B cell (primary cell): ENCODE results near the gene EPHA10. TPM values are rescaled to one million over a fixed set of nuclear protein-coding genes. Genes with fewer than 3 reads are reported as not detected.
"Not testable (repeated sequence)": the region's sequence is repeated elsewhere in the genome, so short reads cannot be mapped to it uniquely, and the experiment has no call there.

Source experiments
- ATAC-seq: fragments of 200-7000 bp; cut with Tn5 transposase; one replicate; pipeline ENCODE4 v1.10.0; 2021; ENCODE audit warnings: low read depth, mild to moderate bottlenecking, moderate number of reproducible peaks, moderate library complexity
- CTCF ChIA-PET: fragments of 350-600 bp; sonication (Branson Sonifier 250); formaldehyde crosslinking; loops from one replicate; lab custom pipeline; 2021; ENCODE audit warnings: antibody characterized with exemption, inconsistent platforms; lab: Charles Lee
- POLR2A ChIA-PET: fragments of 350-600 bp; sonication (Branson Sonifier 250); formaldehyde crosslinking; loops from one replicate; lab custom pipeline; 2021; ENCODE audit warnings: antibody characterized with exemption; lab: Charles Lee
- DNase-seq: peaks from one replicate; pipeline ENCODE4 v3.0.0; 2013
- H2AFZ ChIP-seq: 2 replicates; pipeline ENCODE4 v1.6.1; 2012; ENCODE audit warnings: mild to moderate bottlenecking, low read depth, low read length; ENCODE audit not compliant: insufficient read depth, poor library complexity, severe bottlenecking
- H3K27ac ChIP-seq, 2 donors: 1 replicate in 1 of 2; 2 replicates in 1 of 2; pipeline ENCODE4 v1.5.1; 2012 to 2013; ENCODE audit warnings: low read length in 2 of 2, mild to moderate bottlenecking in 2 of 2, moderate library complexity in 1 of 2
- H3K27me3 ChIP-seq, 4 experiments: fragments of 200-600 bp in 1 of 4; sonication (generic) in 1 of 4; replicated peaks in 1 of 4; 1 replicate in 2 of 4; 2 replicates in 2 of 4; pipeline versions ENCODE4 v1.6.1 to v1.7.0; 2013 to 2016; ENCODE audit warnings: low read length in 3 of 4, mild to moderate bottlenecking in 2 of 4, mixed read lengths in 1 of 4, moderate library complexity in 1 of 4; ENCODE audit not compliant: insufficient read depth in 4 of 4, control insufficient read depth in 3 of 4; ENCODE audit errors: control extremely low read depth in 1 of 4
- H3K36me3 ChIP-seq, 2 experiments: replicated peaks in 1 of 2; 1 replicate in 1 of 2; 2 replicates in 1 of 2; pipeline versions ENCODE4 v1.6.1 to v1.7.1; 2013; ENCODE audit warnings: low read length in 1 of 2; ENCODE audit not compliant: insufficient read depth in 2 of 2, control insufficient read depth in 1 of 2; ENCODE audit errors: control extremely low read depth in 1 of 2, extremely low read depth in 1 of 2
- H3K4me1 ChIP-seq, 2 donors: fragments of 200-600 bp in 1 of 2; sonication (generic) in 1 of 2; 1 replicate in 1 of 2; 2 replicates in 1 of 2; pipeline versions ENCODE4 v1.5.1 to v1.6.1; 2013 to 2017; ENCODE audit warnings: low read length in 2 of 2; ENCODE audit not compliant: control insufficient read depth in 2 of 2, insufficient read depth in 2 of 2
- H3K4me2 ChIP-seq: replicated peaks from 2 replicates; pipeline ENCODE3; 2012; ENCODE audit warnings: mild to moderate bottlenecking, low read depth, low read length; ENCODE audit not compliant: poor library complexity, severe bottlenecking
- H3K4me3 ChIP-seq, 5 experiments: fragments of 200-600 bp in 1 of 5; sonication (generic) in 1 of 5; 1 replicate in 3 of 5; 2 replicates in 2 of 5; pipeline versions ENCODE4 v1.5.1 to v1.7.0; 2011 to 2016; ENCODE audit warnings: low read length in 4 of 5, mild to moderate bottlenecking in 4 of 5, low read depth in 2 of 5, control low read depth in 1 of 5, moderate library complexity in 1 of 5; ENCODE audit not compliant: insufficient read depth in 1 of 5; ENCODE audit errors: control extremely low read depth in 1 of 5, extremely low read depth in 1 of 5
- H3K79me2 ChIP-seq: fragments of 200-600 bp; sonication (generic); one replicate; pipeline ENCODE4 v1.6.0; 2016; ENCODE audit warnings: low read length; ENCODE audit not compliant: control insufficient read depth, insufficient read depth
- H3K9ac ChIP-seq: fragments of 200-600 bp; sonication (generic); 2 replicates; pipeline ENCODE4 v1.6.1; 2017; ENCODE audit warnings: mild to moderate bottlenecking, low read length, moderate library complexity
- H3K9me3 ChIP-seq, 3 donors: one replicate each; pipeline versions ENCODE4 v1.6.1 to v1.7.1; 2013; ENCODE audit warnings: low read length in 2 of 3; ENCODE audit not compliant: control insufficient read depth in 2 of 3, insufficient read depth in 1 of 3; ENCODE audit errors: control extremely low read depth in 1 of 3
- H4K20me1 ChIP-seq: 2 replicates; pipeline ENCODE4 v1.6.0; 2012; ENCODE audit warnings: mild to moderate bottlenecking, low read length; ENCODE audit not compliant: insufficient read depth, control insufficient read depth, poor library complexity, severe bottlenecking
- H3K27ac Mint-ChIP-seq: one replicate; pipeline ENCODE4 v1.8.0; 2021; ENCODE audit warnings: mixed read lengths
- H3K27me3 Mint-ChIP-seq: one replicate; pipeline ENCODE4 v1.8.0; 2021; ENCODE audit warnings: mixed read lengths
- H3K4me1 Mint-ChIP-seq: one replicate; pipeline ENCODE4 v1.8.0; 2021; ENCODE audit warnings: mixed read lengths
- H3K4me3 Mint-ChIP-seq: one replicate; pipeline ENCODE4 v1.8.0; 2021; ENCODE audit warnings: mixed read lengths
- H3K9me3 Mint-ChIP-seq: one replicate; pipeline ENCODE4 v1.8.0; 2022; ENCODE audit warnings: mixed read lengths; ENCODE audit not compliant: insufficient read depth
- CTCF ChIP-seq: fragments of 200-600 bp; IDR thresholded peaks from one replicate; pipeline ENCODE4 v1.8.0; 2022; ENCODE audit warnings: antibody characterized with exemption, mild to moderate bottlenecking
- EZH2 ChIP-seq: IDR thresholded peaks from 2 replicates; pipeline ENCODE4 v1.6.1; 2012; ENCODE audit warnings: borderline replicate concordance, low read depth, mild to moderate bottlenecking, moderate library complexity, low read length; ENCODE audit not compliant: insufficient read depth, poor library complexity, severe bottlenecking
- WGBS: methylation state at CpG from one replicate; pipeline ENCODE4 v1.1.5; 2013; ENCODE audit warnings: missing lambda C conversion rate; ENCODE audit not compliant: insufficient coverage; 5-methylcytosine and 5-hydroxymethylcytosine counted together
- intact Hi-C: fragments of 100-400 bp; cut with micrococcal nuclease; formaldehyde crosslinking; loops from one replicate; pipeline ENCODE4 v1.10.0; 2022
- polyA plus RNA-seq: library from polyadenylated mRNA; depleted of rRNA; stranded (reverse); fragments of >200 nt; gene quantifications from 2 replicates; pipeline ENCODE4 v1.2.3, GENCODE V29; 2012
- total RNA-seq, 2 donors: library from RNA; stranded (reverse); fragments of 120-200 nt in 1 of 2; gene quantifications; 1 replicate in 1 of 2; 2 replicates in 1 of 2; pipeline versions ENCODE4 v1.2.3 to v1.2.4, GENCODE V29; 2013 to 2022

EPHA10 gene
- total and polyA plus RNA-seq, 2 donors (not counting 1 experiment from before 2014, with no cell fraction given) = 0.39 to 0.94 TPM

- Mint-ChIP-seq H3K27ac (no peak overlapping the region), H3K4me3 (no peak overlapping the region), H3K27me3 (peaks cover 9% of the 10 kb centered on the region), H3K4me1 (peaks cover 11% of the 10 kb centered on the region), H3K9me3 (no peaks in the 10 kb centered on the region)
- 91% methylated on average over 3 of the region's 3 CpGs for WGBS
- Histone ChIP-seq H3K9me3 (peaks cover 0 to 3% (median 0%) of the 10 kb centered on the region in 3 donors), H2AFZ (no peak overlapping the region), H4K20me1 (no peaks in the 10 kb centered on the region), H3K9ac (no peak overlapping the region), H3K4me1 (no peaks in the 10 kb centered on the region), H3K4me2 (no peak overlapping the region), H3K36me3 (no peaks in the 10 kb centered on the region), H3K79me2 (no peaks in the 10 kb centered on the region), H3K4me3 (no peak overlapping the region), H3K27ac (no peak overlapping the region), H3K27me3 (no peaks in the 10 kb centered on the region)
- intact Hi-C loops = no loop called here
- CTCF ChIA-PET = no interaction called here
- TF ChIP-seq EZH2 (no peak), CTCF (no peak)
- POLR2A ChIA-PET = no interaction called here
- DNase-seq (no peak), ATAC-seq (no peak)
These were observed 13.7 kb upstream of the EPHA10 start for GRCh38 chr1:37778654-37779053.

- Histone ChIP-seq H3K4me1 (no peaks in the 10 kb centered on the region), H3K27me3 (no peaks in the 10 kb centered on the region), H3K79me2 (no peaks in the 10 kb centered on the region), H3K4me2 (no peak overlapping the region), H3K9me3 (peaks cover 0 to 5% (median 0%) of the 10 kb centered on the region in 3 donors), H3K36me3 (no peaks in the 10 kb centered on the region), H4K20me1 (no peaks in the 10 kb centered on the region), H3K4me3 (no peak overlapping the region), H2AFZ (no peak overlapping the region), H3K27ac (no peak overlapping the region), H3K9ac (no peak overlapping the region)
- TF ChIP-seq EZH2 (no peak), CTCF (no peak)
- Mint-ChIP-seq H3K9me3 (no peaks in the 10 kb centered on the region), H3K27ac (no peak overlapping the region), H3K4me1 (peaks cover 11% of the 10 kb centered on the region), H3K4me3 (no peak overlapping the region), H3K27me3 (peaks cover 9% of the 10 kb centered on the region)
- CTCF ChIA-PET = no interaction called here
- 76% methylated on average over 3 of the region's 4 CpGs for WGBS
- POLR2A ChIA-PET = no interaction called here
- DNase-seq (no peak), ATAC-seq (no peak)
- intact Hi-C loops = no loop called here
These were observed 12.1 kb upstream of the EPHA10 start for GRCh38 chr1:37776946-37777516.

GRCh38 chr1:37771440-37771839 is 6.5 kb upstream of the EPHA10 start:
- H3K4me1 ChIP-seq, H3K9me3 Mint-ChIP-seq, H2AFZ ChIP-seq, H3K4me3 Mint-ChIP-seq, H3K4me1 Mint-ChIP-seq, H3K36me3 ChIP-seq, DNase-seq, H4K20me1 ChIP-seq, intact Hi-C loops, H3K27ac Mint-ChIP-seq, POLR2A ChIA-PET, H3K9ac ChIP-seq, CTCF ChIA-PET, H3K4me2 ChIP-seq, H3K27ac ChIP-seq, ATAC-seq, H3K4me3 ChIP-seq, H3K9me3 ChIP-seq, H3K79me2 ChIP-seq: not testable (repeated sequence)
- H3K27me3 ChIP-seq = peaks cover 0 to 27% (median 18%) of the 10 kb centered on the region in 4 experiments
- H3K27me3 Mint-ChIP-seq = peaks cover 43% of the 10 kb centered on the region
